ENCODE results near the gene GRIP1.

Gene GRIP1

DNA sequence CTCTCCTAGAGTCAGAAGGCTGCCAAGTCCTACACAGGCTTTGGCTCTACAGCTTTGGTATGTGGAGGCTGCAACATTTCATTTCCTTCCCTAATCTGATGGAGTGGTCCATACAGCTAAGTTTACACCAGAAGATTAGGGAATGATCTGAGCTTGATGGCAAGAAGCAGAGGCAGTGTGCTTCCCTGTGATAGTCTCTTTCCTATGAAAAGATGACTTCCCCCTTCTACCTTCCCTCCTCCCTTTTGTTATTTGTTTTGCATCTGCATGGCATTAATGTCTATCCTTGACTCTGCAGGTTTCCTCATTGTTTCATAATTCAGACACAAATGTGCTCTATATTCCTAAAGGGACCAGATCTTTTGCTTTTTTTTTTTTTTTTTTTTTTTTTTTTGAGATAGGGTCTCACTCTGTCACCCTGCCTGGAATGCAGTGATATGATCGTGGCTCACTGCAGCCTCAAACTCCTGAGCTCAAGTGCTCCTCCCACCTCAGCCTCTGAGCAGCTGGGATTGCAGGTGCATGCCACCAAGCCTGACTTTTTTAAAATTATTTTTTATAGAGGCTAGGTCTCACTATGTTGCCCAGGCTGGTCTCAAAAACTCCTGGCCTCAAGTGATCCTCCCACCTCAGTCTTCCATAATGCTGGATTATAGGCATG, 76.3 kb downstream of the GRIP1 start:
- TF ChIP-seq EZH2phosphoT487 (conservative IDR thresholded peaks at IDR 0.05; ENCODE audit: low read length): no peak
- TF ChIP-seq, protein P1, sequence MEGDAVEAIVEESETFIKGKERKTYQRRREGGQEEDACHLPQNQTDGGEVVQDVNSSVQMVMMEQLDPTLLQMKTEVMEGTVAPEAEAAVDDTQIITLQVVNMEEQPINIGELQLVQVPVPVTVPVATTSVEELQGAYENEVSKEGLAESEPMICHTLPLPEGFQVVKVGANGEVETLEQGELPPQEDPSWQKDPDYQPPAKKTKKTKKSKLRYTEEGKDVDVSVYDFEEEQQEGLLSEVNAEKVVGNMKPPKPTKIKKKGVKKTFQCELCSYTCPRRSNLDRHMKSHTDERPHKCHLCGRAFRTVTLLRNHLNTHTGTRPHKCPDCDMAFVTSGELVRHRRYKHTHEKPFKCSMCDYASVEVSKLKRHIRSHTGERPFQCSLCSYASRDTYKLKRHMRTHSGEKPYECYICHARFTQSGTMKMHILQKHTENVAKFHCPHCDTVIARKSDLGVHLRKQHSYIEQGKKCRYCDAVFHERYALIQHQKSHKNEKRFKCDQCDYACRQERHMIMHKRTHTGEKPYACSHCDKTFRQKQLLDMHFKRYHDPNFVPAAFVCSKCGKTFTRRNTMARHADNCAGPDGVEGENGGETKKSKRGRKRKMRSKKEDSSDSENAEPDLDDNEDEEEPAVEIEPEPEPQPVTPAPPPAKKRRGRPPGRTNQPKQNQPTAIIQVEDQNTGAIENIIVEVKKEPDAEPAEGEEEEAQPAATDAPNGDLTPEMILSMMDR (IDR thresholded peaks at IDR 0.05; ENCODE audit: insufficient read depth, low read length, poor library complexity, severe bottlenecking): no peak
- Histone ChIP-seq H3K79me2 (ENCODE audit: insufficient read depth, low read length) (no peaks in the 10 kb centered on the region), H3F3A (ENCODE audit: insufficient read depth) (no peaks in the 10 kb centered on the region), H3K4me2 (ENCODE audit: low read depth, low read length, poor library complexity, severe bottlenecking) (no peak overlapping the region), H3K36me3 (ENCODE audit: low read length) (no peaks in the 10 kb centered on the region), H2AFZ (ENCODE audit: low read depth, low read length, severe bottlenecking) (no peak overlapping the region), H3K4me3 (ENCODE audit: insufficient read depth, low read length, poor library complexity, severe bottlenecking) (no peak overlapping the region), H3K27ac (ENCODE audit: low read depth, low read length) (no peak overlapping the region), H3K9me3 (ENCODE audit: insufficient read depth, low read length) (no peaks in the 10 kb centered on the region), H3K9me2 (replicated peaks; ENCODE audit: insufficient read depth, low read length) (no peaks in the 10 kb centered on the region), H3K9ac (ENCODE audit: low read length) (no peak overlapping the region), H3K27me3 (ENCODE audit: low read length) (no peaks in the 10 kb centered on the region), H4K20me1 (ENCODE audit: low read depth, low read length) (no peaks in the 10 kb centered on the region)

DNA sequence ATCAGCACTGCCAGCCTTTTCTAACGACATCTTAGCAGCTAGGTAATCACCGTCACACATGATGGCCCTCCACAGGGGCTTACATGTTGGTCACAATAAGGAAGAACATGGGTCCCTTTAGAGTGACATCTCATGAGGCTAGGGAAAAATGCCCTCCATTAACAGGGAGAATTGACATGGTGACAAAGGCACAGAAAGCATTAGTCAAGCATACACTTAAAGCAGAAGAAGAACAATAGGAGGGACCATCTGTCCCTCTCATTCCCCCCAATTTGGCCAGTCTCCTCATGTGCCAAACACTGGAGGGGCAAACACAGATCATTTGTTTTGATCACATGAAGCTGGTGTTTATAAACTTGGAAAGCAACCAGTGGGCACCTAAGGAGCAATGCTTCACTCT, 78.0 kb downstream of the GRIP1 start:
- H3K27ac ChIP-seq (ENCODE audit: low read depth, low read length): no peak overlapping the region
- H3K4me3 ChIP-seq (ENCODE audit: insufficient read depth, low read length, poor library complexity, severe bottlenecking): no peak overlapping the region
- no peaks in the 10 kb centered on the region for H3K9me2 ChIP-seq (replicated peaks; ENCODE audit: insufficient read depth, low read length)
- no peak for TF ChIP-seq EZH2phosphoT487 (conservative IDR thresholded peaks at IDR 0.05; ENCODE audit: low read length)
- TF ChIP-seq, protein P1 (IDR thresholded peaks at IDR 0.05; ENCODE audit: insufficient read depth, low read length, poor library complexity, severe bottlenecking): no peak
- H2AFZ ChIP-seq (ENCODE audit: low read depth, low read length, severe bottlenecking): no peak overlapping the region
- no peak overlapping the region for H3K9ac ChIP-seq (ENCODE audit: low read length)
- no peaks in the 10 kb centered on the region for H3K27me3 ChIP-seq (ENCODE audit: low read length)
- no peaks in the 10 kb centered on the region for H3F3A ChIP-seq (ENCODE audit: insufficient read depth)
- no peak overlapping the region for H3K4me2 ChIP-seq (ENCODE audit: low read depth, low read length, poor library complexity, severe bottlenecking)
- no peaks in the 10 kb centered on the region for H3K9me3 ChIP-seq (ENCODE audit: insufficient read depth, low read length)
- H3K36me3 ChIP-seq (ENCODE audit: low read length): no peaks in the 10 kb centered on the region
- no peaks in the 10 kb centered on the region for H4K20me1 ChIP-seq (ENCODE audit: low read depth, low read length)
- H3K79me2 ChIP-seq (ENCODE audit: insufficient read depth, low read length): no peaks in the 10 kb centered on the region

DNA sequence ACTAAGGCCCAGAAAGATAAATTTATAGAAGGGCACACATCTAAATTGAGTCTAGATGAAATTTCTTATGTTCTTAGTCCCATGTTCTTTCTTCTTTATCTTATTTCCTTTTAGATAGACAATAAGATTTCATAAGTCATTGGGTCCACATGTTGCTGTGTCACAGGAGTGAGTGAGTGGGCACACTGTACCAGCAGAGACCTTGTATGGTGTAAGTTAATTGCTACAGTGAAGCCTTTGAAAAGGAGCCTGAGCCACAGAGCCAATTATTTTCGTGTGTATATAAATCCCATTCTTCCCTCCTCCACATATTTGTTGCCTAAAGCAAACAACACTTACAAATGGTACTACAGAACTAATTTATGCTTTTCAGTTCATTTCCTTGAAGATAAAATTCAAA, 79.1 kb downstream of the GRIP1 start:
- Histone ChIP-seq H3K9me3 (ENCODE audit: insufficient read depth, low read length) (no peaks in the 10 kb centered on the region), H3K9me2 (replicated peaks; ENCODE audit: insufficient read depth, low read length) (no peaks in the 10 kb centered on the region), H3K36me3 (ENCODE audit: low read length) (no peaks in the 10 kb centered on the region), H3F3A (ENCODE audit: insufficient read depth) (no peaks in the 10 kb centered on the region), H3K79me2 (ENCODE audit: insufficient read depth, low read length) (no peaks in the 10 kb centered on the region), H2AFZ (ENCODE audit: low read depth, low read length, severe bottlenecking) (no peak overlapping the region), H3K27ac (ENCODE audit: low read depth, low read length) (no peak overlapping the region), H3K4me3 (ENCODE audit: insufficient read depth, low read length, poor library complexity, severe bottlenecking) (no peak overlapping the region), H4K20me1 (ENCODE audit: low read depth, low read length) (no peaks in the 10 kb centered on the region), H3K9ac (ENCODE audit: low read length) (no peak overlapping the region), H3K4me2 (ENCODE audit: low read depth, low read length, poor library complexity, severe bottlenecking) (no peak overlapping the region), H3K27me3 (ENCODE audit: low read length) (no peaks in the 10 kb centered on the region)
- TF ChIP-seq, protein P1 (IDR thresholded peaks at IDR 0.05; ENCODE audit: insufficient read depth, low read length, poor library complexity, severe bottlenecking): no peak
- TF ChIP-seq EZH2phosphoT487 (conservative IDR thresholded peaks at IDR 0.05; ENCODE audit: low read length): no peak

Measured in SU-DHL-6 (cell line).